Endothelial cell of umbilical vein (primary cell): ENCODE data around the gene CSMD2. TPM values are rescaled to one million over a fixed set of nuclear protein-coding genes. Genes with fewer than 3 reads are reported as not detected.

ENCODE experiments used
- BruUV-seq: library from RNA; stranded (reverse); fragments of 400-500 nt; replicated peaks from 2 replicates; lab custom pipeline; 2021; lab: Mats Ljungman, UMichigan
- CTCF ChIA-PET: fragments of 300-600, 350-600 bp; sonication (Branson Sonifier 250); formaldehyde crosslinking; loops from one replicate; lab custom pipeline; 2021; ENCODE audit warnings: antibody characterized with exemption, inconsistent platforms; lab: Charles Lee
- POLR2A ChIA-PET: fragments of 300-600, 350-600 bp; sonication (Branson Sonifier 250); formaldehyde crosslinking; loops from one replicate; lab custom pipeline; 2021; ENCODE audit warnings: antibody characterized with exemption, inconsistent platforms; lab: Charles Lee
- DNase-seq: peaks from one replicate; pipeline ENCODE4 v3.0.0-alpha.2; 2011; ENCODE audit warnings: low read depth, low spot score
- FAIRE-seq: peaks from 2 replicates; lab custom pipeline; 2011; peaks lifted over from hg19 to GRCh38; lab: Jason Lieb, UNC
- H2AFZ ChIP-seq: 2 replicates; pipeline ENCODE4 v1.6.0; 2012; ENCODE audit warnings: low read depth, low read length, control low read depth, inconsistent platforms
- H3K27ac ChIP-seq: 2 replicates; pipeline ENCODE4 v1.5.1; 2011; ENCODE audit warnings: low read depth, mild to moderate bottlenecking, control low read depth, low read length, moderate library complexity; ENCODE audit not compliant: insufficient read depth
- H3K27me3 ChIP-seq, 2 experiments: 2 replicates each; pipeline versions ENCODE4 v1.6.0 to v1.6.1; 2011; ENCODE audit warnings: low read length in 2 of 2, mixed read lengths in 1 of 2; ENCODE audit not compliant: control insufficient read depth in 2 of 2, insufficient read depth in 2 of 2
- H3K36me3 ChIP-seq, 2 experiments: 2 replicates in 1 of 2; 3 replicates in 1 of 2; pipeline ENCODE4 v1.5.1; 2011; ENCODE audit warnings: low read length in 2 of 2, mild to moderate bottlenecking in 1 of 2, moderate library complexity in 1 of 2; ENCODE audit not compliant: control insufficient read depth in 2 of 2, insufficient read depth in 2 of 2; ENCODE audit errors: extremely low read depth in 1 of 2
- H3K4me1 ChIP-seq: 3 replicates; pipeline ENCODE4 v1.5.1; 2011; ENCODE audit warnings: mild to moderate bottlenecking, low read length; ENCODE audit not compliant: control insufficient read depth, insufficient read depth; ENCODE audit errors: extremely low read depth
- H3K4me2 ChIP-seq: 2 replicates; pipeline ENCODE4 v1.6.1; 2011; ENCODE audit warnings: low read length, control low read depth, mixed read lengths; ENCODE audit not compliant: insufficient read depth
- H3K4me3 ChIP-seq, 3 experiments: fragments of 200-600 bp in 1 of 3; sonication (generic), shearing (Covaris generic) in 1 of 3; replicated peaks in 1 of 3; 2 replicates each; pipeline ENCODE4 v1.5.1; 2011 to 2016; ENCODE audit warnings: control low read depth in 3 of 3, low read length in 3 of 3, mild to moderate bottlenecking in 2 of 3, inconsistent platforms in 1 of 3, low read depth in 1 of 3, moderate library complexity in 1 of 3; ENCODE audit not compliant: insufficient read depth in 1 of 3
- H3K79me2 ChIP-seq: 2 replicates; pipeline ENCODE4 v1.6.0; 2012; ENCODE audit warnings: low read length, inconsistent platforms; ENCODE audit not compliant: control insufficient read depth, insufficient read depth
- H3K9ac ChIP-seq: replicated peaks from 2 replicates; pipeline ENCODE3; 2011; ENCODE audit warnings: low read length, control low read depth; ENCODE audit not compliant: insufficient read depth; ENCODE audit errors: extremely low read depth
- H3K9me1 ChIP-seq: replicated peaks from 3 replicates; pipeline ENCODE4 v1.6.0; 2011; ENCODE audit warnings: mild to moderate bottlenecking, low read length; ENCODE audit not compliant: control insufficient read depth, insufficient read depth; ENCODE audit errors: extremely low read depth
- H3K9me3 ChIP-seq: replicated peaks from 2 replicates; pipeline ENCODE4 v1.5.1; 2012; ENCODE audit warnings: low read length, inconsistent platforms; ENCODE audit not compliant: control insufficient read depth, insufficient read depth
- H4K20me1 ChIP-seq: replicated peaks from 2 replicates; pipeline ENCODE3; 2011; ENCODE audit warnings: mild to moderate bottlenecking, low read length; ENCODE audit not compliant: control insufficient read depth, insufficient read depth; ENCODE audit errors: extremely low read depth
- CTCF ChIP-seq, 2 donors: IDR thresholded peaks; 1 replicate in 1 of 2; 2 replicates in 1 of 2; pipeline ENCODE4 v1.5.1; 2011; ENCODE audit warnings: low read length in 2 of 2, mild to moderate bottlenecking in 2 of 2, moderate library complexity in 2 of 2, control low read depth in 1 of 2, inconsistent platforms in 1 of 2, low read depth in 1 of 2; ENCODE audit not compliant: insufficient read depth in 1 of 2; ENCODE audit errors: extremely low read depth in 1 of 2
- EZH2 ChIP-seq: IDR thresholded peaks from 2 replicates; pipeline ENCODE4 v1.6.1; 2012; ENCODE audit warnings: borderline replicate concordance, low read depth, mild to moderate bottlenecking, moderate library complexity, low read length, inconsistent platforms; ENCODE audit not compliant: severe bottlenecking
- FOS ChIP-seq: IDR thresholded peaks from 2 replicates; pipeline ENCODE4 v1.6.1; 2011; ENCODE audit warnings: mild to moderate bottlenecking, low read length, moderate library complexity, borderline replicate concordance; ENCODE audit not compliant: insufficient read depth
- GATA2 ChIP-seq: IDR thresholded peaks from 2 replicates; pipeline ENCODE4 v1.7.0; 2011; ENCODE audit warnings: low read depth, mild to moderate bottlenecking, moderate library complexity, mixed read lengths, low read length; ENCODE audit not compliant: insufficient read length, insufficient read depth
- JUN ChIP-seq: IDR thresholded peaks from 2 replicates; pipeline ENCODE4 v1.6.1; 2011; ENCODE audit warnings: borderline replicate concordance, low read depth; ENCODE audit not compliant: insufficient read length, insufficient read depth
- MAX ChIP-seq: IDR thresholded peaks from 2 replicates; pipeline ENCODE4 v1.6.1; 2011; ENCODE audit not compliant: insufficient read depth, insufficient read length
- MYC ChIP-seq: IDR thresholded peaks from one replicate; pipeline ENCODE4 v1.6.1; 2011; ENCODE audit warnings: mild to moderate bottlenecking, low read depth, low read length
- POLR2A ChIP-seq: IDR thresholded peaks from 2 replicates; pipeline ENCODE4 v1.6.1; 2012; ENCODE audit warnings: low read depth, mild to moderate bottlenecking, control low read depth, low read length
- POLR2AphosphoS5 ChIP-seq: IDR thresholded peaks from 2 replicates; pipeline ENCODE4 v1.6.1; 2012; ENCODE audit warnings: low read depth, mild to moderate bottlenecking, control low read depth, low read length, moderate library complexity; ENCODE audit not compliant: insufficient read depth
- dilution Hi-C: fragments of 300-500 bp; cut with MboI; formaldehyde crosslinking; loops from one replicate; pipeline ENCODE4 v1.15.0; 2019; ENCODE audit warnings: low sequenced_read_pairs; ENCODE audit not compliant: extremely low pct_ligation_motif_present
- intact Hi-C: fragments of 100-400 bp; cut with micrococcal nuclease; formaldehyde crosslinking; loops from one replicate; pipeline ENCODE4 v1.10.0; 2022
- polyA plus RNA-seq, 4 experiments: library from polyadenylated mRNA; depleted of rRNA in 3 of 4; stranded (reverse) in 3 of 4; unstranded in 1 of 4; fragments of >200 nt; gene quantifications; 2 replicates each; pipeline versions ENCODE4 v1.2.1 to v1.2.3, GENCODE V29; 2011 to 2012; ENCODE audit warnings: missing spikeins in 1 of 4
- total RNA-seq: library from RNA; stranded (reverse); gene quantifications from 2 replicates; pipeline ENCODE4 v1.2.3, GENCODE V29; 2021

The CSMD2 gene
- total and polyA plus RNA-seq, 2 donors (not counting 3 experiments of a cell fraction or from before 2014, with no cell fraction given), result under 0.01 TPM; not detected in 1

GRCh38 chr1:33687000-33687399 is 478.0 kb downstream of the CSMD2 start:
- ChIA-PET CTCF (no interaction called here), POLR2A (no interaction called here)
- no peak for DNase-seq
- H3K27ac ChIP-seq, result no peak overlapping the region
- no peak overlapping the region for H2AFZ ChIP-seq
- no TSS peak for BruUV-seq
- no peak overlapping the region for H3K9ac ChIP-seq
- no peak overlapping the region for H3K4me2 ChIP-seq
- no peaks in the 10 kb centered on the region for H3K36me3 ChIP-seq
- no peaks in the 10 kb centered on the region for H4K20me1 ChIP-seq
- H3K4me3 ChIP-seq, result no peak overlapping the region
- H3K9me3 ChIP-seq, result no peaks in the 10 kb centered on the region
- dilution Hi-C loops (no loop called here), intact Hi-C loops (no loop called here)
- FAIRE-seq, result no peak
- no peaks in the 10 kb centered on the region for H3K79me2 ChIP-seq
- H3K27me3 ChIP-seq, result no peaks in the 10 kb centered on the region
- H3K9me1 ChIP-seq, result no peaks in the 10 kb centered on the region
- H3K4me1 ChIP-seq, result no peaks in the 10 kb centered on the region
- TF ChIP-seq JUN (no peak), MYC (no peak), MAX (no peak), EZH2 (no peak), CTCF (IDR thresholded peaks at IDR 0.05; ENCODE audit: extremely low read depth in 1 of 2, insufficient read depth in 1 of 2, low read depth in 1 of 2, low read length in 2 of 2) (no peak), POLR2AphosphoS5 (no peak), FOS (no peak), POLR2A (no peak), GATA2 (no peak)
